Stimulated activated CD4-positive, alpha-beta T cell treated with anti-CD3 and anti-CD28 coated beads, Interleukin-12 subunit alpha, Interleukin-12 subunit beta, amount 100 ng/mL, for 24 hours (primary cell): ENCODE results near the gene SMARCD1.
"Not testable (repeated sequence)": the region's sequence is repeated elsewhere in the genome, so short reads cannot be mapped to it uniquely, and the experiment has no call there.

Experiments
- DNase-seq, 2 experiments: peaks; one replicate each; pipeline ENCODE4 v3.0.0-alpha.2; 2020; ENCODE audit warnings: low read depth in 2 of 2

Gene SMARCD1

GRCh38 chr12:50142993-50143392 lies 57.9 kb downstream of the SMARCD1 start:
- no peak for DNase-seq

- DNase-seq: no peak
Observed at GRCh38 chr12:50145439-50145838, 60.3 kb downstream of the SMARCD1 start.

- DNase-seq: no peak
Observed at GRCh38 chr12:50147281-50147680, 62.1 kb downstream of the SMARCD1 start.

GRCh38 chr12:50148011-50148410 lies 62.9 kb downstream of the SMARCD1 start:
- not testable (repeated sequence) for DNase-seq

- DNase-seq: no peak
Observed at GRCh38 chr12:50149311-50149710, 64.2 kb downstream of the SMARCD1 start.
